IMR-90 (cell line): ENCODE data around the gene PKP4. TPM values are rescaled to one million over a fixed set of nuclear protein-coding genes. Genes with fewer than 3 reads are reported as not detected.

Source experiments
- ATAC-seq: fragments of 200-7000 bp; cut with Tn5 transposase; 2 replicates; pipeline ENCODE4 v1.9.1; 2020; ENCODE audit warnings: low read depth, mild to moderate bottlenecking, moderate library complexity
- BruUV-seq: library from RNA; stranded (reverse); fragments of 400-500 nt; replicated peaks from 2 replicates; lab custom pipeline; 2021; lab: Mats Ljungman, UMichigan
- CTCF ChIA-PET: fragments of 300-600 bp; formaldehyde crosslinking; extraction: SDS; loops from one replicate; lab custom pipeline; 2021; ENCODE audit warnings: antibody characterized with exemption; lab: Yijun Ruan, JAX
- POLR2A ChIA-PET: fragments of 300-600 bp; sonication (Branson Sonifier 250); formaldehyde crosslinking; loops from one replicate; lab custom pipeline; 2022; ENCODE audit warnings: antibody characterized with exemption; ENCODE audit not compliant: unreplicated experiment; lab: Charles Lee
- DNase-seq: peaks from one replicate; pipeline ENCODE4 v3.0.0; 2013
- H2AFZ ChIP-seq: replicated peaks from 2 replicates; pipeline ENCODE3; 2013; ENCODE audit warnings: low read length, mild to moderate bottlenecking; ENCODE audit not compliant: poor library complexity
- H2AK5ac ChIP-seq: 2 replicates; pipeline ENCODE4 v1.6.1; 2013; ENCODE audit warnings: low read depth, low read length, inconsistent platforms
- H2AK9ac ChIP-seq: replicated peaks from 2 replicates; pipeline ENCODE3; 2013; ENCODE audit warnings: mild to moderate bottlenecking, low read depth, low read length, moderate library complexity; ENCODE audit not compliant: poor library complexity
- H2BK120ac ChIP-seq: 2 replicates; pipeline ENCODE4 v1.6.1; 2013; ENCODE audit warnings: low read depth, low read length, inconsistent platforms
- H2BK15ac ChIP-seq: 3 replicates; pipeline ENCODE4 v1.6.1; 2013; ENCODE audit warnings: low read depth, low read length, inconsistent platforms
- H2BK20ac ChIP-seq: 2 replicates; pipeline ENCODE4 v1.6.1; 2013; ENCODE audit warnings: low read depth, mild to moderate bottlenecking, inconsistent platforms, low read length, moderate library complexity
- H2BK5ac ChIP-seq: 2 replicates; pipeline ENCODE4 v1.6.1; 2013; ENCODE audit warnings: mild to moderate bottlenecking, low read depth, low read length, inconsistent platforms; ENCODE audit not compliant: poor library complexity, severe bottlenecking
- H3K14ac ChIP-seq: replicated peaks from 2 replicates; pipeline ENCODE4 v1.6.1; 2013; ENCODE audit warnings: low read depth, low read length, inconsistent platforms
- H3K18ac ChIP-seq: 2 replicates; pipeline ENCODE4 v1.6.1; 2013; ENCODE audit warnings: low read depth, low read length, control low read depth
- H3K23ac ChIP-seq: 2 replicates; pipeline ENCODE4 v1.6.1; 2013; ENCODE audit warnings: low read depth, low read length, inconsistent platforms
- H3K27ac ChIP-seq: 2 replicates; pipeline ENCODE4 v1.5.1; 2013; ENCODE audit warnings: mild to moderate bottlenecking, control low read depth, low read length; ENCODE audit not compliant: insufficient read depth
- H3K27me3 ChIP-seq: 2 replicates; pipeline ENCODE4 v1.6.1; 2013; ENCODE audit warnings: low read length; ENCODE audit not compliant: control insufficient read depth, insufficient read depth
- H3K36me3 ChIP-seq: 2 replicates; pipeline ENCODE4 v1.6.1; 2013; ENCODE audit warnings: low read length, mixed read lengths; ENCODE audit not compliant: control insufficient read depth, insufficient read depth
- H3K4ac ChIP-seq: 2 replicates; pipeline ENCODE4 v1.6.1; 2013; ENCODE audit warnings: low read depth, low read length, inconsistent platforms
- H3K4me1 ChIP-seq: 2 replicates; pipeline ENCODE4 v1.6.1; 2013; ENCODE audit warnings: low read length, mixed read lengths; ENCODE audit not compliant: control insufficient read depth, insufficient read depth
- H3K4me2 ChIP-seq: 2 replicates; pipeline ENCODE4 v1.6.1; 2013; ENCODE audit warnings: low read depth, mild to moderate bottlenecking, control low read depth, low read length, moderate library complexity
- H3K4me3 ChIP-seq: 2 replicates; pipeline ENCODE4 v1.5.1; 2013; ENCODE audit warnings: low read depth, mild to moderate bottlenecking, control low read depth, low read length, moderate library complexity; ENCODE audit not compliant: insufficient read depth
- H3K56ac ChIP-seq: 2 replicates; pipeline ENCODE4 v1.6.1; 2013; ENCODE audit warnings: low read length, inconsistent platforms; ENCODE audit not compliant: insufficient read depth; ENCODE audit errors: extremely low read depth
- H3K79me1 ChIP-seq, 2 experiments: 2 replicates each; pipeline ENCODE4 v1.6.1; 2013; ENCODE audit warnings: low read length in 2 of 2, inconsistent platforms in 1 of 2, low read depth in 1 of 2
- H3K9ac ChIP-seq: 2 replicates; pipeline ENCODE4 v1.6.1; 2013; ENCODE audit warnings: low read depth, low read length, control low read depth
- H3K9me1 ChIP-seq: 2 replicates; pipeline ENCODE4 v1.6.1; 2013; ENCODE audit warnings: low read length, inconsistent platforms; ENCODE audit not compliant: insufficient read depth
- H3K9me3 ChIP-seq: 2 replicates; pipeline ENCODE4 v1.6.1; 2013; ENCODE audit warnings: low read length; ENCODE audit not compliant: control insufficient read depth, insufficient read depth
- H4K20me1 ChIP-seq: 2 replicates; pipeline ENCODE4 v1.6.1; 2013; ENCODE audit warnings: low read length, inconsistent platforms; ENCODE audit not compliant: insufficient read depth
- H4K5ac ChIP-seq: 2 replicates; pipeline ENCODE4 v1.6.1; 2013; ENCODE audit warnings: mild to moderate bottlenecking, low read depth, low read length, control low read depth
- H4K8ac ChIP-seq, 2 experiments: 2 replicates each; pipeline ENCODE4 v1.6.1; 2013; ENCODE audit warnings: low read depth in 2 of 2, low read length in 2 of 2, control low read depth in 1 of 2, inconsistent platforms in 1 of 2
- H4K91ac ChIP-seq: 2 replicates; pipeline ENCODE4 v1.6.1; 2013; ENCODE audit warnings: low read depth, low read length, inconsistent platforms; ENCODE audit not compliant: insufficient read depth
- BHLHE40 ChIP-seq: fragments of 150-350 bp; IDR thresholded peaks from 2 replicates; pipeline ENCODE4 v1.6.1; 2016; ENCODE audit warnings: mild to moderate bottlenecking, low read depth, low read length
- CHD1 ChIP-seq: IDR thresholded peaks from 2 replicates; pipeline ENCODE4 v1.6.1; 2012; ENCODE audit warnings: low read depth, low read length, improper control_type of control experiment
- dilution Hi-C: fragments of 300-500 bp; cut with HindIII; formaldehyde crosslinking; loops from one replicate; pipeline ENCODE4 v1.14.3; 2018; ENCODE audit warnings: low sequenced_read_pairs; ENCODE audit not compliant: unreplicated experiment
- in situ Hi-C: fragments of 300-500 bp; cut with MboI; formaldehyde crosslinking; loops from 3 replicates; pipeline ENCODE4 v1.14.3; 2019; ENCODE audit warnings: low sequenced_read_pairs, inconsistent platforms, mixed read lengths
- intact Hi-C: fragments of 100-400 bp; cut with micrococcal nuclease; formaldehyde crosslinking; loops from 2 replicates; pipeline ENCODE4 v1.10.0; 2022
- polyA plus RNA-seq, 3 experiments: library from polyadenylated mRNA; depleted of rRNA; stranded (reverse); fragments of >200 nt; gene quantifications; 2 replicates each; pipeline ENCODE4 v1.2.3, GENCODE V29; 2012; ENCODE audit warnings: low replicate concordance in 1 of 3
- total RNA-seq: library from RNA; depleted of rRNA; stranded (reverse); fragments of >200 nt; gene quantifications from 2 replicates; pipeline ENCODE4 v1.2.3, GENCODE V29; 2012

PKP4 gene
- total and polyA plus RNA-seq, 2 of the 4 experiments (the other 2 are of a cell fraction) = 20.1 to 37.8 TPM

DNA sequence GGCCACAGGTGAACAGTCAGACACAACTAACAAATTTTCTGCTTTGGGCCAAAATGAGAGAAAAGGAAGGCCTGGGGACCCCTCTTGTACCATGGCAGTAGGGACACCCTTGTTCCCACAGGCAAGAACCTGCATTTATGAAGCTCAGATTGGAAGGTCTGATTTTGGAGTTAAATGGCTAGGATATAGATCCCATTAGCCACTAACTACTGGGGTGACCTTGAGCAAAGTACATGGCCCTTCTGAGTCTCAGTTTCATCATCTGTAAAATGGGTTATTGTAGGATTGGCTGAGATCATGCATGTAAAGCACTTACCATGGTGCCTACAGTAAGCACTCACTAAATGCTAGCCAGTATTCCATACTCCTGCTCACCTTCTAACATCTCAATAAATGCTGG is 236.7 kb downstream of the PKP4 start:
- H2BK20ac ChIP-seq = no peak overlapping the region
- H3K79me1 ChIP-seq = no peaks in the 10 kb centered on the region
- H3K4me1 ChIP-seq = no peaks in the 10 kb centered on the region
- TF ChIP-seq CHD1 (no peak), BHLHE40 (no peak)
- H3K9ac ChIP-seq = no peak overlapping the region
- no peak overlapping the region for H2BK120ac ChIP-seq
- H3K36me3 ChIP-seq = no peaks in the 10 kb centered on the region
- no peak overlapping the region for H3K27ac ChIP-seq
- no peak overlapping the region for H2BK5ac ChIP-seq
- H2AK5ac ChIP-seq = no peak overlapping the region
- ChIA-PET POLR2A (no interaction called here), CTCF (no interaction called here)
- H4K20me1 ChIP-seq = no peaks in the 10 kb centered on the region
- dilution Hi-C loops = no loop called here
- BruUV-seq = no TSS peak
- H3K56ac ChIP-seq = no peak overlapping the region
- H4K91ac ChIP-seq = no peak overlapping the region
- in situ Hi-C loops = no loop called here
- H3K14ac ChIP-seq = no peak overlapping the region
- H3K4ac ChIP-seq = no peak overlapping the region
- H2BK15ac ChIP-seq = no peak overlapping the region
- H2AK9ac ChIP-seq = no peak overlapping the region
- intact Hi-C loops = no loop called here
- H3K4me2 ChIP-seq = no peak overlapping the region
- no peak overlapping the region for H4K8ac ChIP-seq
- ATAC-seq (no peak), DNase-seq (no peak)
- no peak overlapping the region for H4K5ac ChIP-seq
- H2AFZ ChIP-seq = no peak overlapping the region
- 0 out of 2 replicates have a peak, but pooled peaks cover 2% of the 10 kb centered on the region for H3K9me3 ChIP-seq
- H3K23ac ChIP-seq = no peak overlapping the region
- H3K18ac ChIP-seq = no peak overlapping the region
- no peak overlapping the region for H3K4me3 ChIP-seq
- H3K9me1 ChIP-seq = no peaks in the 10 kb centered on the region; the same call in 1 of the 2 replicates
- H3K27me3 ChIP-seq = no peaks in the 10 kb centered on the region
